Thoracic aorta (tissue), 2 donors: ENCODE results near the gene ROBO1. TPM values are rescaled to one million over a fixed set of nuclear protein-coding genes. Genes with fewer than 3 reads are reported as not detected.

ENCODE experiments used
- ATAC-seq: fragments of 150-250 bp; one replicate; pipeline ENCODE4 v1.8.0; 2017; ENCODE audit warnings: low read depth; ENCODE audit not compliant: insufficient number of reproducible peaks, low FRiP score
- DNase-seq: peaks from one replicate; pipeline ENCODE4 v3.0.0-alpha.2; 2020; ENCODE audit warnings: low spot score
- H3K27ac ChIP-seq, 2 donors: fragments of 200-600 bp; sonication (generic); 1 replicate in 1 of 2; 2 replicates in 1 of 2; pipeline ENCODE4 v1.5.1; 2016; ENCODE audit warnings: mild to moderate bottlenecking in 2 of 2, moderate library complexity in 2 of 2
- H3K27me3 ChIP-seq: fragments of 200-600 bp; sonication (generic); replicated peaks from 2 replicates; pipeline ENCODE4 v1.6.0; 2016; ENCODE audit warnings: mild to moderate bottlenecking; ENCODE audit not compliant: insufficient read depth
- H3K36me3 ChIP-seq: fragments of 200-600 bp; sonication (generic); one replicate; pipeline ENCODE4 v1.5.1; 2016
- H3K4me1 ChIP-seq, 2 donors: fragments of 200-600 bp; sonication (generic); 1 replicate in 1 of 2; 2 replicates in 1 of 2; pipeline versions ENCODE4 v1.5.1 to v1.6.0; 2016; ENCODE audit warnings: low read depth in 2 of 2, mild to moderate bottlenecking in 1 of 2; ENCODE audit not compliant: control insufficient read depth in 1 of 2
- H3K4me3 ChIP-seq: fragments of 200-600 bp; sonication (generic); 2 replicates; pipeline ENCODE4 v1.5.1; 2016; ENCODE audit warnings: mild to moderate bottlenecking
- H3K9me3 ChIP-seq: fragments of 200-600 bp; sonication (generic); 2 replicates; pipeline ENCODE4 v1.5.1; 2016
- CTCF ChIP-seq: fragments of 200-600 bp; sonication (generic); IDR thresholded peaks from one replicate; pipeline ENCODE4 v1.5.1; 2019; ENCODE audit warnings: antibody characterized with exemption
- total RNA-seq, 2 donors: library from RNA; depleted of rRNA; stranded (reverse); fragments of >200 nt; gene quantifications; one replicate each; pipeline versions ENCODE4 v1.1.0 to v1.2.3, GENCODE V29; 2016

Gene ROBO1
- total RNA-seq, 2 donors from 2014 or later = 13.3 to 24.4 TPM

GRCh38 chr3:79018671-79019136, 749.1 kb downstream of the ROBO1 start:
- H3K9me3 ChIP-seq = no peaks in the 10 kb centered on the region
- peaks cover 0 to 29% of the 10 kb centered on the region in 2 donors for H3K4me1 ChIP-seq
- H3K27me3 ChIP-seq = no peaks in the 10 kb centered on the region
- peak overlapping the region; percentile 89 for H3K4me3 ChIP-seq
- H3K36me3 ChIP-seq = no peaks in the 10 kb centered on the region
- H3K27ac ChIP-seq = peak overlapping the region; percentile 76 to 84
- ATAC-seq (no peak), DNase-seq (no peak)
- no peak for TF ChIP-seq CTCF

GRCh38 chr3:79018265-79018664, 749.5 kb downstream of the ROBO1 start:
- ATAC-seq (no peak), DNase-seq (no peak)
- peaks cover 0 to 34% of the 10 kb centered on the region in 2 donors for H3K4me1 ChIP-seq

GRCh38 chr3:79016587-79017376, 751.0 kb downstream of the ROBO1 start:
- ATAC-seq = no peak
- no peak for DNase-seq
- Histone ChIP-seq H3K4me3 (peak overlapping the region; percentile 89), H3K9me3 (no peaks in the 10 kb centered on the region), H3K27me3 (no peaks in the 10 kb centered on the region), H3K27ac (no peak overlapping the region), H3K36me3 (no peaks in the 10 kb centered on the region), H3K4me1 (peaks cover 7 to 49% of the 10 kb centered on the region in 2 donors)
- TF ChIP-seq CTCF = no peak

More at GRCh38 chr3:79018265-79018664, 749.5 kb downstream of the ROBO1 start:
- no peak for TF ChIP-seq CTCF
- Histone ChIP-seq H3K36me3 (no peaks in the 10 kb centered on the region), H3K4me3 (peak overlapping the region; percentile 89), H3K27me3 (no peaks in the 10 kb centered on the region), H3K9me3 (no peaks in the 10 kb centered on the region), H3K27ac (peak overlapping the region; percentile 76 to 84)

GRCh38 chr3:79015854-79016253, 751.9 kb downstream of the ROBO1 start:
- H3K4me3 ChIP-seq = no peak overlapping the region
- no peak for TF ChIP-seq CTCF
- no peaks in the 10 kb centered on the region for H3K27me3 ChIP-seq
- no peaks in the 10 kb centered on the region for H3K36me3 ChIP-seq
- peaks cover 7 to 51% of the 10 kb centered on the region in 2 donors for H3K4me1 ChIP-seq
- no peaks in the 10 kb centered on the region for H3K9me3 ChIP-seq
- DNase-seq = no peak
- ATAC-seq = no peak
- no peak overlapping the region for H3K27ac ChIP-seq

- Histone ChIP-seq H3K4me3 (peak overlapping the region; percentile 36), H3K4me1 (peaks cover 7 to 46% of the 10 kb centered on the region in 2 donors), H3K27me3 (no peaks in the 10 kb centered on the region), H3K9me3 (no peaks in the 10 kb centered on the region), H3K36me3 (no peaks in the 10 kb centered on the region), H3K27ac (no peak overlapping the region)
- no peak for TF ChIP-seq CTCF
- ATAC-seq = no peak
- DNase-seq = no peak
Observed at GRCh38 chr3:79012946-79013362, 754.8 kb downstream of the ROBO1 start.
